ENCODE results near the gene MS4A7.
A peak's percentile ranks its signal among the peaks of the same experiment; 100 is the strongest.

Gene MS4A7

GRCh38 chr11:60378354-60378753 lies at the start of gene MS4A7:
TSS of gene MS4A7 (plus strand) at chr11:60378532. CDS start at chr11:60383142, 4,610 bp downstream.
- no peak within 1 kb of the TSS for H3K4me3 ChIP-seq (ENCODE audit: low read depth, low read length)
- TF ChIP-seq CTCF (IDR thresholded peaks at IDR 0.05; ENCODE audit: low read depth, low read length): no peak

- TF ChIP-seq CTCF (IDR thresholded peaks at IDR 0.05; ENCODE audit: low read depth, low read length): no peak
- no peak overlapping the region for H3K4me3 ChIP-seq (ENCODE audit: low read depth, low read length)
Measured at GRCh38 chr11:60332846-60333245, 45.5 kb upstream of the MS4A7 start.

- TF ChIP-seq CTCF (IDR thresholded peaks at IDR 0.05; ENCODE audit: low read depth, low read length): peak; percentile 60
- no peak overlapping the region for H3K4me3 ChIP-seq (ENCODE audit: low read depth, low read length)
Measured at GRCh38 chr11:60334005-60334620, 44.2 kb upstream of the MS4A7 start.

- no peak for TF ChIP-seq CTCF (IDR thresholded peaks at IDR 0.05; ENCODE audit: low read depth, low read length)
- H3K4me3 ChIP-seq (ENCODE audit: low read depth, low read length): no peak overlapping the region
Measured at GRCh38 chr11:60336767-60337391, 41.5 kb upstream of the MS4A7 start.

GRCh38 chr11:60338053-60338452 lies 40.3 kb upstream of the MS4A7 start:
- H3K4me3 ChIP-seq (ENCODE audit: low read depth, low read length): no peak overlapping the region
- no peak for TF ChIP-seq CTCF (IDR thresholded peaks at IDR 0.05; ENCODE audit: low read depth, low read length)

- no peak for TF ChIP-seq CTCF (IDR thresholded peaks at IDR 0.05; ENCODE audit: low read depth, low read length)
Measured at GRCh38 chr11:60339356-60339755, 39.0 kb upstream of the MS4A7 start.

GRCh38 chr11:60343094-60343704 lies 35.1 kb upstream of the MS4A7 start:
- TF ChIP-seq CTCF (IDR thresholded peaks at IDR 0.05; ENCODE audit: low read depth, low read length): peak; percentile 36; the same call in 1 of the 2 replicates
- no peak overlapping the region for H3K4me3 ChIP-seq (ENCODE audit: low read depth, low read length)

More at GRCh38 chr11:60339356-60339755, 39.0 kb upstream of the MS4A7 start:
- no peak overlapping the region for H3K4me3 ChIP-seq (ENCODE audit: low read depth, low read length)

Measured in WI38 (cell line).